CD4-positive, alpha-beta T cell treated with Interleukin-12 subunit alpha and Interleukin-12 subunit beta, for 1 hour (primary cell): ENCODE results near the gene PIAS4.

Experiments used
- DNase-seq: peaks from one replicate; pipeline ENCODE4 v3.0.0-alpha.2; 2020

The PIAS4 gene

GRCh38 chr19:3977242-3978143 lies 30.0 kb upstream of the PIAS4 start:
- peak; percentile 22 for DNase-seq

GRCh38 chr19:3978145-3978544 lies 29.4 kb upstream of the PIAS4 start:
- no peak for DNase-seq

GRCh38 chr19:3979289-3979673 lies 28.3 kb upstream of the PIAS4 start:
- DNase-seq, result no peak

- DNase-seq, result peak; percentile 8
These were observed 27.7 kb upstream of the PIAS4 start for GRCh38 chr19:3979674-3980352.

GRCh38 chr19:3980353-3981251 lies 26.9 kb upstream of the PIAS4 start:
- DNase-seq, result no peak

- no peak for DNase-seq
These were observed 26.2 kb upstream of the PIAS4 start for GRCh38 chr19:3981373-3981735.

GRCh38 chr19:3981736-3982681 lies 25.5 kb upstream of the PIAS4 start:
- DNase-seq, result no peak

GRCh38 chr19:3982701-3983541 lies 24.6 kb upstream of the PIAS4 start:
- DNase-seq, result no peak

GRCh38 chr19:3983542-3983914 lies 24.0 kb upstream of the PIAS4 start:
- DNase-seq, result no peak

- DNase-seq, result peak; percentile 29
These were observed 23.5 kb upstream of the PIAS4 start for GRCh38 chr19:3983936-3984583.

- DNase-seq, result no peak
These were observed 23.0 kb upstream of the PIAS4 start for GRCh38 chr19:3984584-3984907.

- DNase-seq, result peak; percentile 94
These were observed 22.5 kb upstream of the PIAS4 start, which contains the start of gene EEF2 for GRCh38 chr19:3984908-3985642. Gene EEF2, minus strand, starts transcription at chr19:3985463. Its CDS starts 83 bp downstream, at chr19:3985380.

GRCh38 chr19:3985643-3986259 lies 21.8 kb upstream of the PIAS4 start:
- no peak for DNase-seq

- DNase-seq, result peak; percentile 80
These were observed 21.1 kb upstream of the PIAS4 start for GRCh38 chr19:3986260-3987041.

GRCh38 chr19:3987619-3988371 lies 19.7 kb upstream of the PIAS4 start:
- DNase-seq, result peak; percentile 93

GRCh38 chr19:3990815-3991117 lies 16.8 kb upstream of the PIAS4 start:
- DNase-seq, result no peak

- DNase-seq, result no peak
These were observed 11.9 kb upstream of the PIAS4 start for GRCh38 chr19:3995607-3996006.
